ENCODE data around the gene DGKD.

GRCh38 chr2:233365861-233366520, 11.7 kb downstream of the DGKD start:
- TF ChIP-seq FOS (IDR thresholded peaks at IDR 0.05; ENCODE audit: borderline replicate concordance, extremely low read depth, insufficient read length) (no peak), CTCF (IDR thresholded peaks at IDR 0.05 in 2 of 3, conservative IDR thresholded peaks at IDR 0.05 in 1 of 3; ENCODE audit: control insufficient read depth in 2 of 3, extremely low read depth in 1 of 3, insufficient read depth in 1 of 3, low read depth in 3 of 3, low read length in 3 of 3) (no peak), HDGF (IDR thresholded peaks at IDR 0.05) (no peak), POLR2A (IDR thresholded peaks at IDR 0.05; ENCODE audit: low read depth, low read length) (no peak), EP300 (IDR thresholded peaks at IDR 0.05; ENCODE audit: borderline replicate concordance in 1 of 2, control insufficient read depth in 1 of 2, low read depth in 2 of 2, low read length in 2 of 2) (no peak), NKRF (conservative IDR thresholded peaks at IDR 0.05) (no peak), POLR2AphosphoS5 (IDR thresholded peaks at IDR 0.05; ENCODE audit: low read length) (no peak), MLLT1 (IDR thresholded peaks at IDR 0.05) (no peak), HSF1 (IDR thresholded peaks at IDR 0.05; ENCODE audit: low read depth, low read length) (no peak), CHD2 (IDR thresholded peaks at IDR 0.05; ENCODE audit: borderline replicate concordance, low read depth, low read length) (no peak), PAX8 (IDR thresholded peaks at IDR 0.05) (no peak)
